Measurements from ENCODE around the gene FILIP1L. TPM values are rescaled to one million over a fixed set of nuclear protein-coding genes. Genes with fewer than 3 reads are reported as not detected.
A peak's percentile ranks its signal among the peaks of the same experiment; 100 is the strongest.

The FILIP1L gene
- total RNA-seq, 1 donor from 2014 or later = 28.6 TPM

DNA sequence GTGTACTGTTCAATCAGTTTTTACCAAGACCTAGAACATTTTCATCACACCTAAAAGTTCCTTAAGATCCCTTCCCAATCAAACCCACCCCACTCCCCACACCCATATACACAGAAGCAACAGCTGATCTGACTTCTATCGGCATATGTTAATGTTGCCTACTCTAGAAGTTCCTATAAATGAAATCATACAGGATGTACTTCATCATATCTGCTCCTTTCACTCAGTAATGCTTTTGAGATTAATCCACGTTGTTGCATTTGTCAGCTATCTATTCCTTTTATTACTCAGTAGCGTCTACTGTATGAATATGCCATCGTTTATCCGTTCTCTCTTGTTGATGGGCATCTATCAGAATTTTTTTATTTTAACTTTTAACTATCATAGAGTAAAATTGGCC lies 14.3 kb upstream of the FILIP1L start:
- intact Hi-C loops (cut with micrococcal nuclease) = no loop called here
- DNase-seq = no peak

DNA sequence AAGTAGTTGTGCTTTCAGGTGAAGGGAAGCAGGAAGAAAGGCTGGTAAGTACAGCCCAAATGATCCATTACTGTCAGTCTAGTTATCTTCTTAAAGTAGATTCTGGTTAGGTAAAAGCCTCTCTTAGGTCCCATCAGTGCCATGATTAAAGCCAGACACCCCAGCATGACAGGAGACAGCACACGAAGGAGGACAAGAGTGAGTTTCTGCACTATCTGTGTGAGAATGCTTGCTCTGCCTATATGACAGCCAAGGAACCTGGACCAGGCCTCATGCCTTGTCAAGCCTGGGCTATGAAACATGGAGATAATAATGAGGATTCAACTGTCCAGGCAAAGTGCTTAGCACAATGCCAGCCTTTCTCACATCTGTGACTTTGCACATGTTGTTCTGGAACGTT lies 13.5 kb upstream of the FILIP1L start:
- ATAC-seq (no peak), DNase-seq (no peak)
- intact Hi-C loops (cut with micrococcal nuclease) = no loop called here

More for the DNA sequence above, 14.3 kb upstream of the FILIP1L start:
- no peak for ATAC-seq

DNA sequence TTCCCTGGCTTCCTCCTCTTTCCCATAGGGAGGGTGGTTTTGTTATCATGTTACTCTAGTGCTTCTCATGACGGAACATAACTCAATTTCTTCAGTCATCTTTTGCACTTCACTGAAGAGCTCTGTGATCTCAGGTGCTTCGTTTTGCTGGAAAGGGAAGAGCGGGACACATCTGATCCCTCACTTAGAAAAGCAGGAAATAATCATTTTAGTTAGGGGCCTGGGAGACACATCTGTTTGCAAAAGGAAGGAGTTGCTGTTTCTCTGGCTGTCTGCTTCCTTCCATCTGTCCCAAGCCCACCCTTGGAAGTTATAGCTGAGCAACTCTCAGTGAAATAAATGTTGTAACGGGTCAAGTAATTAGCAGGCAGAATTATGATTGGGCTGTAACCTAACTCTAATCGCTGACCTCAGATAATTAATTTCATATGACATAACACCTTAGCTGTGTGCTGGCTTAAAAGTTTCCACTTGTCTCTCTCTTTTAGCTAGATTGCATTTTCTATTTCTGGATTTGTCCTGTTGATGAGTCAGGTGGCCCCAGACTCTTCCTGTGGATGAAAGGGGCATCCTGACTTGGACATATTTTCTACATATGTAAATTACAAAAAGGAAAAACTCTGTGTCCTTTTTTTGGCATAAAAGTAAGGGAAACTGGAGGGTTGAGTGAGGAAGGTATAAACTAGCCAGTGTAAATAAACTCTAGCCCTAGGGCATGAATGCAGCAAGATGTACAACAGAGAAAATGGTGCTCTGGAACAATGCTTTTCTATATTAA lies 11.0 kb upstream of the FILIP1L start:
- ATAC-seq = peak; percentile 67
- intact Hi-C loops (cut with micrococcal nuclease) = no loop called here

DNA sequence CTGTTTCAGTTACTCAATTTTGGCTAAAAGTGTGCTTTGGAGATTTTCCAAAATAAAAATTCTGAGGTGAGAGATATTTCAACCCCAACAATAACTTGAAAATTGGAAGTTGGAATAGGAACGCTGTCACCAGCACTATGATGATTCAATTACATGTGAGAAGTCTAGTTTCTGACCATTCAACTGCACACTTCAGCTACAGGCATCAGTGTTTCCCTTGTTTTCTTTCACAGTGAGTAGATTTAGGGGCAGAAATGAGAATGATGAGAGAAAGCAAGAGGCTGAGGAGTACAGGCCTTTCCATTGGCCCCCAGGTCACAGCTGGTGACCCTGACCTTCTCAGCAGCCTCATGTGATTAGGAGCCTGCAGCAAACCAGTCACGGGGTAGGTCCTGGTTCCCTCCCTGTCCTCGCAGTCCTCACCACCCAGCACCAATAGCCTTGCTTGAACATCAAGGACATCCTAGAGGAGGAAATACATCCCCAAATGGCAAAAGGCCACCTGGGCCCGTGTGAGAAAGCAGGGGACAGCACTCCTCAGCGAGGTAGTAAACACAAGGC lies 10.0 kb upstream of the FILIP1L start:
- DNase-seq (peak; percentile 49), ATAC-seq (peak; percentile 73)
- intact Hi-C loops (cut with micrococcal nuclease) = no loop called here

More for the DNA sequence above, 11.0 kb upstream of the FILIP1L start:
- DNase-seq = no peak

DNA sequence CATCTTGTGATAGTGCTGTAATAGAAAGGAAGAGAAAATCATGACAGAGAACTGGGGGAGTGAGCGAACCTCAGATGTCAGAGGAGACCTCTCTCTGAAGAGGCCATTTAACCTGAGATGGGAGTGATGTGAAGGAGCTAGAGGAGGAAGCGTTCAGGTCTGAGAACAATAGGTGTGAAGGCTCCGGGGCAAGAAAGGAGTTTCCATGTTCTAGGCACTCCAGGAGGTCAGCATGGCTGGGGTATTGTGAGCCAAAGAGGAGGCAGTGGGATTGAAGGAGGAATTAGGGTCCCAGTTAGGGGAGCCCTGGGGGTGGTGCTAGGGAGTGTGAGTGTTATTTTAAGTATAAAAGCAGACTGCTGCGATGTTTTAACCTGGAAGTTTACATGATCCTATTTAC lies 8.8 kb upstream of the FILIP1L start:
- no peak for ATAC-seq
- intact Hi-C loops (cut with micrococcal nuclease) = no loop called here
- no peak for DNase-seq

DNA sequence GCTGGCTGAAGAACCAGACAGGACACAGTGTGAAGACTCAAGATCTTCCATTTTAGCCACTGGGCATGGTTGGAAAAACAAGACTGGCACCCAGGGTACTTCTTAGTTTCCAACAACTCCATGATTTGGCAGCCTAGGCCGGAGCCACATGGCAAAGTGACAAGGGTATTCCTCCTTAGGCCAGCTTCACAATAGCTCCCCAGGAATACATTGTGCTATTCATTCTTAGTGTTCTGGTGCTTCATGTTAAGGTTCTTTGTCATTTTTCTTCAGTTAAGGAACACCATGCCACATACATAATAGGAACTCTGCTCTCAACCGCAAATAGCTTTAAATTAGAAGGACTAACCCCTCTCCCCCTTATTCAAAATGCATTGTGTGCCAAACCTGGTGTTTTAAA lies 8.0 kb upstream of the FILIP1L start:
- intact Hi-C loops (cut with micrococcal nuclease) = no loop called here

DNA sequence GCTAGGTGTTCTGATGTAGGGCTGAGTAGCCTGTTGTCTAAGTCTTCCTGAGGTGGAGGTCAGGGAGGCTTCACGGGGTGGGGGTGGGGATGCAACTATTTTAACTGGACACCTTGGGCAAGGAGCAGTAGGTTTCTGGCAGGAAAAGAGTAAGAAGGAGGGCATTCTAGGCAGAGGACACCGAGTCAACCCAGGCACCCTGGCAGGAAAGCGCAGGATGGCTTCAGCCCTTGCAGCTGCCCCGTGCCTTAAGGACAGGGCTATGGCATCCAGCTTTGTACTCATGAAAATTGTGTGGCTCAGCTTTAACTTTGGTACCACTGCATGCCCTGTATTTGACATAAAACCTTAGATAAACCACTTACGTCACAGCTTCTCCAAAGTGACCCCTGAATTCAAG lies 6.4 kb upstream of the FILIP1L start:
- ATAC-seq = no peak
- intact Hi-C loops (cut with micrococcal nuclease) = no loop called here

More for the DNA sequence above, 8.0 kb upstream of the FILIP1L start:
- DNase-seq (no peak), ATAC-seq (no peak)

DNA sequence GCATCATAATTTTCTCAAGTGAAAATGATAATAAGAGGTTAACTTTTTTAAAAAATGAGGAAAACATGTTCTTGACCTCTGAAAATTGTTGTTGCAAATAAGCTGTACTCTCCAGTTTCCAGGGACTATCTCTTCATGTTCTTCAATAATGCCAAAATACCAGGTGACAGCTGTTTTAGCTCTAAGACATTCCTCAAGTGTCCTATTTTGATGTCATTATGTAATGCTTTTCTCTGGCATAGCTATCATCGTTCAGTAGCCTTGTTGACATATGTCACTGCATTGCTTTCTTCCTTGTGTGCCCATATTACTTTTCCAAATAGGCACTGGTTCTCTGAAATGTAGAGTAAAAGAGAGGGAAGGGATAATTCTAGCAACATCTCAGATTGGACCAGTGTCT lies 5.7 kb upstream of the FILIP1L start:
- ATAC-seq (peak; percentile 42), DNase-seq (no peak)
- intact Hi-C loops (cut with micrococcal nuclease) = no loop called here

More for the DNA sequence above, 6.4 kb upstream of the FILIP1L start:
- DNase-seq = no peak

DNA sequence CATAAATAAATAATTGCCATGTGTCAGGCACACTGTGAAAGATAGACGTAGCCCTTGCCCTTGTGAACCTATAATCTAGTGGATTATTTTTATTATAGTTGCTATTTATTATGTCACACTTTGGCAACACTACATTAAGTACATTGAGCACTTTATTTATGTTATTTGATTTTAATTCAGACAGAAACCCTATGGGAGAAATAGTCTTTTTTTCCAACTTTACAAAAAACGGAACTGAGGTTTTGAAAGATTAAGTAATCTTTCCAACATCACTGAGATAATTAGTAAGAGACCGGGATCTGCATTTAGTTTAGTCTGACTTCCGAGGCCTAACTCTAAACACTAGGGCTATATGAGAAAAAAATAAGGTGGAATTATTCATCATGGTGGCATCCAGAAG lies 2.8 kb upstream of the FILIP1L start:
- DNase-seq = no peak
- ATAC-seq = no peak
- intact Hi-C loops (cut with micrococcal nuclease) = no loop called here

DNA sequence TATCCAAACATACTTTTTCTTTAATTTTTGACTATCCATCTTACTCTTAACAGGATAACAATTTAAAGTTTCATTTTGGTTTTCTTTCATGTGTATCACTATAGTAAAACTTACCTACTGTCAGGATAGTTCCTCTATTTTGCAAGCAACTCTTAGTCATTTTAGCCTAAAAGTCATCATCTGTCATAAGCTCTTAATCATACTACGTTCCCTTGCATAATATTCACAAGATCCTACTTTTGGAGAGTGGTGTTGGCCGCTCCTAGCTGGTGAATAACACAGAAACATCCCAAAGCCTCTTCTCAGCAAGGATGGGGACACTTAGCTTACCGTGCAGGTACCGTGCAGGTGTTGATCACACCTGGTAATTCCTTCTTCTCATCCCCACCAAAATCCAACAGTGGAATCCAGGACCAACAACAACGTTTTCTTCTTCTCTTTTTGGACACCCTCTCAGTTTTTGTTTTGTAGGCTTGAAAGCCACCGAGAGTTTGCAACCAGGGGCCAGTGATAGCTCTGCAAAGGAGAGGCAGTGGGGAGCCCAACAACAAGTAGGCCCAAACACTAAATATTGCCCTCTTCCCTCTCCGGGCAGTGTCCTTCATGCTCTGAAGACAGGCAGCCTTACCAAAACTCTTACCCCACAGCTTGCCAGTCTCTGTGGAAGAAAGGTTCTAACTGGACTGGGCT lies 433 bp downstream of the FILIP1L start:
- intact Hi-C loops (cut with micrococcal nuclease) = no loop called here
- peak; percentile 52 for ATAC-seq
- DNase-seq = no peak

DNA sequence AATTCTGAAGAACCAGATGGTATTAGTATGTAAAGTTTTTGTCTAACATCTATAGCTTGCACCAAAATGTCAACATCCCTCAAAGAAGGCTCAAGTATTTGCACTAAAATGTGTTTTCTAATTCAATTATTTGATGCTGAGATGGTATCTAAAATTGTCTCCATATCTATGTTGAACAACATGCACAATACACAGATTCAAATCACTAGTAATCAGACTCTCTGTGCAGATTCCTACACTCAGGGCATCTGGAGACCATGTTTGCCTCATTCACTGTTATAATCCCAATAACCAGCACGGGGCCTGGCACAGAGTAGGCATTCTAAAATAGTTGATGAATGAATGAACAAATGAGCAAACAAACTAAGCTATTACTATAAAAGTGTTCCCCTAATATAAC lies 2.6 kb downstream of the FILIP1L start:
- no peak for ATAC-seq
- no peak for DNase-seq
- intact Hi-C loops (cut with micrococcal nuclease) = no loop called here

DNA sequence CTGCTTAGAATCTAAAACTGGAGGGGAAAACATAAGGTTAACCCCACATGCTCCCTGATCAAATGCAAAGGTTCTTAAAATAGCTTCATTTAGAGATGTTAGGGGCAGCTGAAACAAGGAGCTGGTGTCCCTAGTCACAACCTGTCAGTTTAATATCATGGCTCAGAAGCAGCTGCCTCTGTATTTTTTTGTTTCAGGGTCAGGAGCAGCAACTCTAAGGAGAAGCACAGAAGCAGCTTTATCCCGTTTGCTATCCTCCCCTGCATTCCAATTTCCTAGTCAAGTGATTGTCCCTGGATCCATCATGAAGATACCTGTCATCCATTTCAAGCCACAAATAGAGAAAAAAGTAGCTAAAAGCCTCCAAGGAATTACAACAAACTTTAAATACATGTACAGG lies 4.1 kb downstream of the FILIP1L start:
- intact Hi-C loops (cut with micrococcal nuclease) = no loop called here
- DNase-seq = no peak
- no peak for ATAC-seq

DNA sequence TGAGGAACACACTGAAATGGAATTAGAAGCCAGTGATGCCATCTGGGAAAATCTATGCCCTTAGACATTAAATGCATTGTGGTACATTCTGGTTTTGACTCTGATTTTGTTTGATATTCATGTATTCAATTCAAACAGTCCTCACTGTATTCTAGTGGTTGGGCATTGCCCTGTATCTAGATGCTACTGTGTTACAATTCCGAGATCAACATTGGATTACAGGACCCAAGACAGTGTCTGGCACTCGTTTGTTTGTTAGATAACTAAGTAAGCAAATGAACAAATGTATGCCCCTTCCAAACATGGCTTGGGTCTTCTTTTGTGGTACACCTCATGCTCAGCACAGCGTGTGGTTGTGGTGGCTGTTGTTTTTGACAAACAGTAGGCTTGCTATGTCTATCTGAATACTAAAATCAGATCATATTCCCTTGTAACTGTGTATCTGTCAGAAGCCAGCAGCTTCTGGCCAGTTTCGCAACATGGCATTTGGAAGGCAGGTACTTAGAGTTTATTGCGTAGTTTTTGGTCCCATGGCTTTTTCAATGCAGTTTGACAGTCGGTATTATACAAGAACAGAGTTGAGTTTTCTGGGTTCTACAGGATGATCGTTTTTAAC lies 5.7 kb downstream of the FILIP1L start:
- ATAC-seq = no peak
- intact Hi-C loops (cut with micrococcal nuclease) = no loop called here
- DNase-seq = no peak

DNA sequence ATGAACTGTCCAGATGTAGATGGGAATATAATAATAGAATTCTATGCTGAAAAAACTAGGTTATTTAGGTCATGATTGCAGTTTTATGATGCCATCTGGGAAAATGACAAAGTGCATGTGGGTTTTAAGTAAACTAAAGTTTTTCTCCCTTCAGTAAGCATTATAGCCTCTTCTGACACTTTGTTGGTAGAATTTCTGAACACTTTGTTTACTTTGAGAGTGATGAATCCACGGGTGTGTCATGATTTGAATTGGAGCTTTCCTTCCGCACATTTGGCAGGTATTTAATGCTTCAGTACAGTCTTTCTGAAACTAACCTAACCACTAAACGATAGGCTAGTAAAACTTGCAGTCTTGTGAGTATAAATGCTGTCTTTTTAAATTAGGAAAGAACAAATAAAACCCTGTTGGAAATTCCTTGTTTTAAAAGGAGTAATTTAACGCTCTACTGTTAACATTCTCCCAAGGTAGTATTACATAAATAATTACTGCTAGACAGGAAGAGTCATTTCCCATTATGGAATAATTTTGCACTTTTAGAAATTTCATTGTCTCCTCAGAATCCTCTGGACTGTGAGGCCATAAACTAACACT lies 7.0 kb downstream of the FILIP1L start:
- ATAC-seq = no peak
- DNase-seq = no peak
- intact Hi-C loops (cut with micrococcal nuclease) = no loop called here

DNA sequence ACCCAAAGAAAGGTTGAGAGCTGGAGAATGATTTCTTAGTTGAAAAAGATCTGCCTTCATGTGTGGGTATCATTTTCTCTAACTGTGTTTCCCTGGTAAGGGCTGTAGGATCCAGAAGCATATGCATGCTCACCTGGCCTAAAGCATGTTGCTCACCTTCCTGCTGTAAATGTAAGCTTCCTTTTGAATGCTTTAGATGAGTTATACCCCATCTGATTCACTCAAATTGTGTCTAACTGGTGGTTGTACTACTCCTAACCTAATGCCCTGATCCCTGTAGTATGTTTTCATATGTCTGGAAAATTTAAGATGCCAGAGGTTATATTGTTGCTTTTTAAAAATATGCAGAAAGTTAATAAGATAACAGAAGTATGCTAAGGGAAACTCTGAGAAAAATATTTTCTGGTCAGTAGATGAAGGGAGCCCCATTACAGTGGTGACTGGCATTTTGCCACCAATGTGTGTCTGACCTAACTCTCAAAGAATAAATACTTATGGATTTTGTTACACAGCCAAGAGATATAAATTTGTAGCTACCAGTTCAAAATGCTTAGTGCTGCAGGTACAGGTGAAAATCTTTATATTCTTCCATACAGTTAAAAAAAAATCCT lies 7.7 kb downstream of the FILIP1L start:
- DNase-seq (no peak), ATAC-seq (no peak)
- intact Hi-C loops (cut with micrococcal nuclease) = no loop called here

DNA sequence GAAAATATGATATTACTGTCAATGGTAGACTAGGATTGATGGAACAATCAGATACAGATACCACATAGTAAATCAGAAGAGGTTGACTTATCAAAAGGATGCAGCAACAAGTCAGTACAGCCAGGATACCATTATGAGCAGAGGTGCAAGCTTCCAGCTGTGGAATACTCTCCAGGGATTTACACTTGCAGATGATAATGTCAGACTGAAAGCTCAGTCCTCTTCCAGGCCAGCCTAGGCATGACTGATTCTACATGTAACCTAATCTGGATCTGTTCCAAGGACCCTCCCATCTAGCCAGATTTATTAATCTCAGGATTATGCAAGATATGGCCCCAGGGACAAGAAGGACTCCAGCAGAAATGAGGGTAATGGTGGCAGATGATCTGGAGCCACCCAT lies 8.2 kb downstream of the FILIP1L start:
- intact Hi-C loops (cut with micrococcal nuclease) = no loop called here
- DNase-seq = no peak
- no peak for ATAC-seq

DNA sequence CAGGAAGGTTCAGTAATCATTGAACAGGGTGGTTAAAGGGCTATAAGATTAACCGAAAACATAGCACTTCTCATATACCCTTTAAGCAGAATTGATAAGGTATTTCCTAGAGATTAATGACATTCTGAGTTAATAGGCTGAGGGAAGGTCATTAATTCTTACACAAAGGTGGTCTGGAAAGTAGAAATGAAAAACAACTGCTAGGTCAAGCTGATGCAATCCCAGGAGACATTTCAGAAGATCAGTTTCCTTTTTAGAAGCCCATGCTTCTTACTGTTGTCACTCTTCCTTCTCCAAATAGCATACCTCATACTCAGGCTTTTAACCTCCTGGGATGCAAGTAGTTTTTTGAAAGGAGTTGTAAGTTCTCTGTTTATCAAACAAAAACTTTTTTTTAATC lies 8.8 kb downstream of the FILIP1L start:
- ATAC-seq = no peak
- intact Hi-C loops (cut with micrococcal nuclease) = no loop called here
- no peak for DNase-seq

DNA sequence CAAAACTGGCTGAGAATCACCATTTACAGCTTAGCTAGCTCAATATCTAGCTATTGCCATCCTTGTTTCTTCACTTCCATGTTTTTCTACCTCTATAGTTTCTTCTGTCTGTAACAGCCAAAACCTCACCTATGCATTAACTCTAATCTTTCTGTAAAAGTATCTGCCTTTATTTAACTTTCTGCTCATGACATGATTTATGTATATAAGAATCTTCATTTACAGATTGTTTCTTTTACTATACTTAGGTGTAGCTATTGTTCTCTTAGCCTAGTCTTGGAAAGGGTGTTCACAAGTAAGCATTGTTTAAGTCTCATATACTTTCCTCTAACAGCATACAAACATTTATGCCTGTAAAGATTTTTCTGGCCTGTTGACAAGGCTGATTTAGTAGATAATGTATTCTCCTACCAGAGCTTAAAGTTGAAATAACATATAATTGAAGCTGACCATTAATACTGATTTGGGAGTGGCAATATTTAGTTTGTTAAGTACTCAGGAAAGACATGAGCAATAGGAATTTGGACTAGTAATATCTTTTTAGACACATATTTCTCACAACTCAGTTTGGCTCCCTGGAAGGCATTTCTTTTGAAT lies 9.4 kb downstream of the FILIP1L start:
- no peak for DNase-seq
- intact Hi-C loops (cut with micrococcal nuclease) = no loop called here
- no peak for ATAC-seq

DNA sequence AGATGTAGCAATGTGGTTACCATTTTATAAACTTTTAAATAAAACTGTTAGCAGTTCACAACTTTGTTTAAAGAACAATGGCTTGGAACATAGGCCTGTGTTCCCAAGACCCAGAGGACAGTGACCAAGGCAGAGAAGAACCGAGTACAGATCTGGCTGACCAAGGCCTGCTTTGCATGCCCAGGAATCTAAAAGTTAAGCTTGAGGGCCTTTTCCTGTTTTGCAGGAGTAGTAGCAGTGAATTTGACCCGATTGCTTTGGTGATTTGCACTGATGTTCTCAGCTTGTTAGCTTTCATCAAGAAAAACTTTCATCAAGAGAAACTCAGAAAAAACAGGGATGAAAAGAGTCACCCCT lies 9.9 kb downstream of the FILIP1L start:
- intact Hi-C loops (cut with micrococcal nuclease) = no loop called here
- ATAC-seq (no peak), DNase-seq (no peak)
